GM18519 (cell line): ENCODE data around the gene FOXP1.

Experiments
- ATAC-seq: cut with Tn5 transposase; IDR thresholded peaks from one replicate; pipeline ENCODE4 v1.9.1; 2021; ENCODE audit warnings: mild to moderate bottlenecking, moderate library complexity; ENCODE audit not compliant: unreplicated experiment, low FRiP score

FOXP1 gene

GRCh38 chr3:71461114-71461513 is 122.4 kb downstream of the FOXP1 start:
- no peak for ATAC-seq

- no peak for ATAC-seq
These were observed 124.6 kb downstream of the FOXP1 start for GRCh38 chr3:71458895-71459294.

GRCh38 chr3:71456826-71457225 is 126.7 kb downstream of the FOXP1 start:
- no peak for ATAC-seq

- ATAC-seq = no peak
These were observed 127.4 kb downstream of the FOXP1 start for GRCh38 chr3:71456156-71456555.

GRCh38 chr3:71454512-71455403 is 128.8 kb downstream of the FOXP1 start:
- ATAC-seq = no peak

- ATAC-seq = no peak
These were observed 129.6 kb downstream of the FOXP1 start for GRCh38 chr3:71453822-71454511.

GRCh38 chr3:71453319-71453718 is 130.2 kb downstream of the FOXP1 start:
- ATAC-seq = no peak

GRCh38 chr3:71451812-71452211 is 131.7 kb downstream of the FOXP1 start:
- no peak for ATAC-seq

- no peak for ATAC-seq
These were observed 132.5 kb downstream of the FOXP1 start for GRCh38 chr3:71451060-71451459.

GRCh38 chr3:71450162-71450561 is 133.4 kb downstream of the FOXP1 start:
- ATAC-seq = no peak

- ATAC-seq = no peak
These were observed 135.7 kb downstream of the FOXP1 start for GRCh38 chr3:71447803-71448202.

GRCh38 chr3:71447197-71447596 is 136.3 kb downstream of the FOXP1 start:
- no peak for ATAC-seq

- no peak for ATAC-seq
These were observed 136.8 kb downstream of the FOXP1 start for GRCh38 chr3:71446734-71447133.

GRCh38 chr3:71446260-71446659 is 137.3 kb downstream of the FOXP1 start:
- ATAC-seq = no peak

GRCh38 chr3:71444861-71445259 is 138.7 kb downstream of the FOXP1 start:
- ATAC-seq = no peak

- peak; percentile 95 for ATAC-seq
These were observed 139.3 kb downstream of the FOXP1 start for GRCh38 chr3:71444028-71444860.

GRCh38 chr3:71443332-71443731 is 140.2 kb downstream of the FOXP1 start:
- ATAC-seq = no peak

- ATAC-seq = no peak
These were observed 140.9 kb downstream of the FOXP1 start for GRCh38 chr3:71442652-71443042.

- no peak for ATAC-seq
These were observed 141.4 kb downstream of the FOXP1 start for GRCh38 chr3:71441925-71442651.

- no peak for ATAC-seq
These were observed 142.2 kb downstream of the FOXP1 start for GRCh38 chr3:71441217-71441924.
